ENCODE data around the gene E2F3. TPM values are rescaled to one million over a fixed set of nuclear protein-coding genes. Genes with fewer than 3 reads are reported as not detected.

Gene E2F3
- total and polyA plus RNA-seq, 10 of the 15 experiments (the other 5 are each of a cell fraction or from before 2014, with no cell fraction given), result 5.1 to 16.8 (median 10.6) TPM

DNA sequence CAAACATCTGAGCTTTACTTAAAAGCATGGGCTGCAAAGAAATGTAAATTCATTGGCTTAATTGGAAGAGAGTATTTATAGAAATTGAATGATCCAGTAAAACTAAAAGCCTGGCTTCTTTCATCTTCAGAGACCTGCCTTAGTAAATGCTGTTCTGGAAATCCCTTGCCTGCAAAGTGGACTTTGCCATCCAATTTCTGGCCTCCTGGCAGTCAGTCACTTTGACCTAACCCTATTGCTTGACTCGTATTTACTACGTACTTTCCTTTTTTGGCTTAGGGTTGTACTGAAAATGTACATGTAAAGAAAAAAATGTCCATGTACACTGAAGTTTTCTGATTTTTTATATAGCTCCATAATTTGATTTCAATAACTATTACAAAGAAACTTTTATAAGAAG is 47.1 kb downstream of the E2F3 start (continued):
- no peak for TF ChIP-seq RELA (IDR thresholded peaks at IDR 0.05; ENCODE audit: borderline replicate concordance, partially characterized antibody)
- TF ChIP-seq PBX3 (IDR thresholded peaks at IDR 0.05; ENCODE audit: insufficient replicate concordance, low read depth, low read length), result no peak
- no peak for TF ChIP-seq EGR1 (IDR thresholded peaks at IDR 0.05; ENCODE audit: borderline replicate concordance in 1 of 2, low read depth in 2 of 2, low read length in 2 of 2)
- no peak for TF ChIP-seq RFX5 (IDR thresholded peaks at IDR 0.05; ENCODE audit: low read depth, low read length)

GRCh38 chr6:20454204-20454824 is 52.6 kb downstream of the E2F3 start:
- ChIA-PET SMC1A (ENCODE audit: uncharacterized antibody, unreplicated experiment) (interaction anchor here (1.6 to 2.3 kb wide), 2 partner anchors 47 to 50 kb away, joined by 3 to 5 read pairs; no protein-coding TSS in a partner anchor), CTCF (interaction anchor here (0.7 kb wide), 1 partner anchor 50 kb away, joined by 3 read pairs; no protein-coding TSS in a partner anchor), POLR2A (no interaction called here), RAD21 (ENCODE audit: unreplicated experiment) (no interaction called here)
- no TSS peak for BruUV-seq (replicated peaks)
- H3K9ac ChIP-seq (ENCODE audit: control insufficient read depth, insufficient read depth, low read length), result no peak overlapping the region
- no peak overlapping the region for H3K27ac ChIP-seq (ENCODE audit: control insufficient read depth, insufficient read depth)
- WGBS (ENCODE audit: insufficient coverage, insufficient replicate concordance, low lambda C conversion rate, missing lambda C conversion rate), result 96% methylated on average over 4 of the region's 4 CpGs
- FAIRE-seq, result no peak
- 0 out of 3 replicates have a peak, but pooled peaks have one; percentile 27 for ATAC-seq
- H3K36me3 ChIP-seq (ENCODE audit: control insufficient read depth in 2 of 2, insufficient read depth in 2 of 2, low read length in 1 of 2), result peaks cover 3 to 6% of the 10 kb centered on the region in 2 experiments; a peak in 3 of 4 replicates
- no peak for DNase-seq (ENCODE audit: low read depth, low spot score)
- H3K4me1 ChIP-seq (ENCODE audit: control insufficient read depth, insufficient read depth, low read length), result no peaks in the 10 kb centered on the region
- no peak overlapping the region for H3K4me2 ChIP-seq (ENCODE audit: control insufficient read depth, insufficient read depth)
- no peaks in the 10 kb centered on the region; the same call in 2 of the 3 replicates for H3K9me3 ChIP-seq (replicated peaks; ENCODE audit: control insufficient read depth, insufficient read depth, low read length)
- no peaks in the 10 kb centered on the region for H4K20me1 ChIP-seq (ENCODE audit: control insufficient read depth, insufficient read depth)
- in situ Hi-C loops (cut with MboI), result no loop called here
- TF ChIP-seq, protein P1, sequence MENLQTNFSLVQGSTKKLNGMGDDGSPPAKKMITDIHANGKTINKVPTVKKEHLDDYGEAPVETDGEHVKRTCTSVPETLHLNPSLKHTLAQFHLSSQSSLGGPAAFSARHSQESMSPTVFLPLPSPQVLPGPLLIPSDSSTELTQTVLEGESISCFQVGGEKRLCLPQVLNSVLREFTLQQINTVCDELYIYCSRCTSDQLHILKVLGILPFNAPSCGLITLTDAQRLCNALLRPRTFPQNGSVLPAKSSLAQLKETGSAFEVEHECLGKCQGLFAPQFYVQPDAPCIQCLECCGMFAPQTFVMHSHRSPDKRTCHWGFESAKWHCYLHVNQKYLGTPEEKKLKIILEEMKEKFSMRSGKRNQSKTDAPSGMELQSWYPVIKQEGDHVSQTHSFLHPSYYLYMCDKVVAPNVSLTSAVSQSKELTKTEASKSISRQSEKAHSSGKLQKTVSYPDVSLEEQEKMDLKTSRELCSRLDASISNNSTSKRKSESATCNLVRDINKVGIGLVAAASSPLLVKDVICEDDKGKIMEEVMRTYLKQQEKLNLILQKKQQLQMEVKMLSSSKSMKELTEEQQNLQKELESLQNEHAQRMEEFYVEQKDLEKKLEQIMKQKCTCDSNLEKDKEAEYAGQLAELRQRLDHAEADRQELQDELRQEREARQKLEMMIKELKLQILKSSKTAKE (IDR thresholded peaks at IDR 0.05; ENCODE audit: low read depth, poor library complexity, severe bottlenecking), result no peak
- TF ChIP-seq RAD21 (IDR thresholded peaks at IDR 0.05; ENCODE audit: insufficient read depth, low read depth, low read length), result peak; percentile 28; the same call in 1 of the 2 replicates
- no peak for TF ChIP-seq SRF (IDR thresholded peaks at IDR 0.05; ENCODE audit: low read depth in 2 of 2, low read length in 2 of 2)
- TF ChIP-seq, protein P2, sequence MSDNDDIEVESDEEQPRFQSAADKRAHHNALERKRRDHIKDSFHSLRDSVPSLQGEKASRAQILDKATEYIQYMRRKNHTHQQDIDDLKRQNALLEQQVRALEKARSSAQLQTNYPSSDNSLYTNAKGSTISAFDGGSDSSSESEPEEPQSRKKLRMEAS (IDR thresholded peaks at IDR 0.05; ENCODE audit: low read depth, low read length), result no peak
- TF ChIP-seq GATAD2B (conservative IDR thresholded peaks at IDR 0.05; ENCODE audit: low read depth), result no peak
- no peak for TF ChIP-seq ZNF207 (IDR thresholded peaks at IDR 0.05; ENCODE audit: borderline replicate concordance)
- no peak for TF ChIP-seq WRNIP1 (IDR thresholded peaks at IDR 0.05; ENCODE audit: borderline replicate concordance, low read depth, low read length)
- no peak for TF ChIP-seq RB1 (IDR thresholded peaks at IDR 0.05; ENCODE audit: borderline replicate concordance)
- TF ChIP-seq BACH1 (IDR thresholded peaks at IDR 0.05; ENCODE audit: borderline replicate concordance), result no peak
- no peak overlapping the region for H3K4me3 ChIP-seq
- H2AFZ ChIP-seq (ENCODE audit: control insufficient read depth, low read depth, low read length), result no peak overlapping the region
- no peaks in the 10 kb centered on the region for H3K27me3 ChIP-seq (replicated peaks in 1 of 2; ENCODE audit: control insufficient read depth in 2 of 2, insufficient read depth in 2 of 2, low read length in 1 of 2)
- intact Hi-C loops (cut with micrococcal nuclease; ENCODE audit: unreplicated experiment), result no loop called here
- peaks cover 43% of the 10 kb centered on the region for H3K79me2 ChIP-seq (ENCODE audit: control insufficient read depth, insufficient read depth, low read length)
